ENCODE results near the gene TP53BP2. TPM values are rescaled to one million over a fixed set of nuclear protein-coding genes. Genes with fewer than 3 reads are reported as not detected.
A peak's percentile ranks its signal among the peaks of the same experiment; 100 is the strongest.
"Not testable (repeated sequence)": the region's sequence is repeated elsewhere in the genome, so short reads cannot be mapped to it uniquely, and the experiment has no call there.

The TP53BP2 gene
- total and polyA plus RNA-seq, 5 donors: 9.8 to 29.7 (median 29.5) TPM

GRCh38 chr1:223873044-223873443, 27.3 kb upstream of the TP53BP2 start:
- WGBS: 81% methylated on average over 5 of the region's 5 CpGs
- Histone ChIP-seq H3K4me1 (ENCODE audit: control insufficient read depth, insufficient read depth, low read length) (no peaks in the 10 kb centered on the region), H3K27ac (ENCODE audit: low read length) (no peak overlapping the region), H3K4me3 (ENCODE audit: low read length) (no peak overlapping the region), H3K9me3 (ENCODE audit: control insufficient read depth, low read length) (no peaks in the 10 kb centered on the region), H3K27me3 (ENCODE audit: control insufficient read depth, insufficient read depth) (no peaks in the 10 kb centered on the region)
- no peak for ATAC-seq
- intact Hi-C loops (cut with DNase I): no loop called here
- no peak for DNase-seq

- ATAC-seq (no peak), DNase-seq (no peak)
- Histone ChIP-seq H3K27me3 (ENCODE audit: control insufficient read depth, insufficient read depth) (no peaks in the 10 kb centered on the region), H3K27ac (ENCODE audit: low read length) (no peak overlapping the region), H3K9me3 (ENCODE audit: control insufficient read depth, low read length) (no peaks in the 10 kb centered on the region), H3K4me1 (ENCODE audit: control insufficient read depth, insufficient read depth, low read length) (no peaks in the 10 kb centered on the region), H3K4me3 (ENCODE audit: low read length) (no peak overlapping the region)
- intact Hi-C loops (cut with DNase I): no loop called here
- WGBS: 77% methylated on average over 5 of the region's 5 CpGs
These were observed 26.7 kb upstream of the TP53BP2 start for GRCh38 chr1:223872308-223872901.

GRCh38 chr1:223870617-223871574, 25.1 kb upstream of the TP53BP2 start:
- Histone ChIP-seq H3K27me3 (ENCODE audit: control insufficient read depth, insufficient read depth) (no peaks in the 10 kb centered on the region), H3K27ac (ENCODE audit: low read length) (no peak overlapping the region), H3K4me3 (ENCODE audit: low read length) (no peak overlapping the region), H3K9me3 (ENCODE audit: control insufficient read depth, low read length) (no peaks in the 10 kb centered on the region), H3K4me1 (ENCODE audit: control insufficient read depth, insufficient read depth, low read length) (no peaks in the 10 kb centered on the region)
- intact Hi-C loops (cut with DNase I): no loop called here
- ATAC-seq (peak in 1 of 2 donors; percentile 29), DNase-seq (peak; percentile 27 to 59 (median 52))
- WGBS: 50% methylated on average over 14 of the region's 14 CpGs

- H3K4me3 ChIP-seq (ENCODE audit: low read length); DNase-seq; H3K9me3 ChIP-seq (ENCODE audit: control insufficient read depth, low read length); intact Hi-C loops (cut with DNase I); H3K4me1 ChIP-seq (ENCODE audit: control insufficient read depth, insufficient read depth, low read length); H3K27me3 ChIP-seq (ENCODE audit: control insufficient read depth, insufficient read depth); ATAC-seq; H3K27ac ChIP-seq (ENCODE audit: low read length): not testable (repeated sequence)
- whole genome bisulfite sequencing: 96% methylated on average over 19 of the region's 19 CpGs
These were observed 19.0 kb upstream of the TP53BP2 start for GRCh38 chr1:223864599-223865368.

GRCh38 chr1:223864084-223864483, 18.3 kb upstream of the TP53BP2 start:
- intact Hi-C loops (cut with DNase I): no loop called here
- H3K4me3 ChIP-seq (ENCODE audit: low read length): no peak overlapping the region
- H3K27ac ChIP-seq (ENCODE audit: low read length): no peak overlapping the region
- 94% methylated on average over 17 of the region's 17 CpGs for WGBS
- DNase-seq (peak in 1 of 3 donors; percentile 37), ATAC-seq (no peak)
- no peaks in the 10 kb centered on the region for H3K4me1 ChIP-seq (ENCODE audit: control insufficient read depth, insufficient read depth, low read length)
- no peaks in the 10 kb centered on the region for H3K9me3 ChIP-seq (ENCODE audit: control insufficient read depth, low read length)
- no peaks in the 10 kb centered on the region for H3K27me3 ChIP-seq (ENCODE audit: control insufficient read depth, insufficient read depth)

- intact Hi-C loops (cut with DNase I): no loop called here
- DNase-seq: no peak
- Histone ChIP-seq H3K4me3 (ENCODE audit: low read length) (no peak overlapping the region), H3K9me3 (ENCODE audit: control insufficient read depth, low read length) (no peaks in the 10 kb centered on the region), H3K27me3 (ENCODE audit: control insufficient read depth, insufficient read depth) (no peaks in the 10 kb centered on the region), H3K27ac (ENCODE audit: low read length) (no peak overlapping the region), H3K4me1 (ENCODE audit: control insufficient read depth, insufficient read depth, low read length) (no peaks in the 10 kb centered on the region)
- WGBS: 85% methylated on average over 1 of the region's 1 CpG
- ATAC-seq: no peak
These were observed 16.2 kb upstream of the TP53BP2 start for GRCh38 chr1:223861904-223862303.

GRCh38 chr1:223860051-223860622, 14.4 kb upstream of the TP53BP2 start:
- no peak overlapping the region for H3K4me3 ChIP-seq (ENCODE audit: low read length)
- no peaks in the 10 kb centered on the region for H3K27me3 ChIP-seq (ENCODE audit: control insufficient read depth, insufficient read depth)
- ATAC-seq (no peak), DNase-seq (no peak)
- H3K9me3 ChIP-seq (ENCODE audit: control insufficient read depth, low read length): no peaks in the 10 kb centered on the region
- no peak overlapping the region for H3K27ac ChIP-seq (ENCODE audit: low read length)
- H3K4me1 ChIP-seq (ENCODE audit: control insufficient read depth, insufficient read depth, low read length): no peaks in the 10 kb centered on the region
- intact Hi-C loops (cut with DNase I): no loop called here
- 57% methylated on average over 5 of the region's 5 CpGs for WGBS

- no peak for DNase-seq
- no peak overlapping the region for H3K27ac ChIP-seq (ENCODE audit: low read length)
- no peaks in the 10 kb centered on the region for H3K9me3 ChIP-seq (ENCODE audit: control insufficient read depth, low read length)
- H3K4me1 ChIP-seq (ENCODE audit: control insufficient read depth, insufficient read depth, low read length): no peaks in the 10 kb centered on the region
- H3K4me3 ChIP-seq (ENCODE audit: low read length): no peak overlapping the region
- no peaks in the 10 kb centered on the region for H3K27me3 ChIP-seq (ENCODE audit: control insufficient read depth, insufficient read depth)
- WGBS: 49% methylated on average over 8 of the region's 8 CpGs
- intact Hi-C loops (cut with DNase I): no loop called here
- no peak for ATAC-seq
These were observed 13.3 kb upstream of the TP53BP2 start for GRCh38 chr1:223859058-223859457.

GRCh38 chr1:223856386-223856785, 10.6 kb upstream of the TP53BP2 start:
- intact Hi-C loops (cut with DNase I): no loop called here
- H3K27me3 ChIP-seq (ENCODE audit: control insufficient read depth, insufficient read depth): no peaks in the 10 kb centered on the region
- no peak for ATAC-seq
- WGBS: 94% methylated on average over 17 of the region's 17 CpGs
- no peaks in the 10 kb centered on the region for H3K4me1 ChIP-seq (ENCODE audit: control insufficient read depth, insufficient read depth, low read length)
- H3K27ac ChIP-seq (ENCODE audit: low read length): no peak overlapping the region
- H3K9me3 ChIP-seq (ENCODE audit: control insufficient read depth, low read length): no peaks in the 10 kb centered on the region
- H3K4me3 ChIP-seq (ENCODE audit: low read length): no peak overlapping the region
- no peak for DNase-seq

- Histone ChIP-seq H3K4me1 (ENCODE audit: control insufficient read depth, insufficient read depth, low read length) (no peaks in the 10 kb centered on the region), H3K9me3 (ENCODE audit: control insufficient read depth, low read length) (no peaks in the 10 kb centered on the region), H3K27ac (ENCODE audit: low read length) (no peak overlapping the region), H3K27me3 (ENCODE audit: control insufficient read depth, insufficient read depth) (no peaks in the 10 kb centered on the region), H3K4me3 (ENCODE audit: low read length) (no peak overlapping the region)
- DNase-seq: no peak
- WGBS: 100% methylated on average over 1 of the region's 1 CpG
- intact Hi-C loops (cut with DNase I): no loop called here
- ATAC-seq: no peak
These were observed 8.0 kb upstream of the TP53BP2 start for GRCh38 chr1:223853748-223854147.

GRCh38 chr1:223853275-223853674, 7.5 kb upstream of the TP53BP2 start:
- no peak overlapping the region for H3K27ac ChIP-seq (ENCODE audit: low read length)
- no peaks in the 10 kb centered on the region for H3K27me3 ChIP-seq (ENCODE audit: control insufficient read depth, insufficient read depth)
- H3K4me3 ChIP-seq (ENCODE audit: low read length): no peak overlapping the region
- no peak for DNase-seq
- intact Hi-C loops (cut with DNase I): no loop called here
- H3K9me3 ChIP-seq (ENCODE audit: control insufficient read depth, low read length): no peaks in the 10 kb centered on the region
- H3K4me1 ChIP-seq (ENCODE audit: control insufficient read depth, insufficient read depth, low read length): no peaks in the 10 kb centered on the region
- no peak for ATAC-seq

Measured in right cardiac atrium (tissue), 5 donors.